H54 (cell line): ENCODE measurements around the gene CHURC1.

ENCODE experiments used
- DNase-seq: peaks from one replicate; pipeline ENCODE4 v3.0.0; 2011; ENCODE audit warnings: low spot score, mixed read lengths; ENCODE audit not compliant: insufficient read length
- FAIRE-seq: peaks from 3 replicates; lab custom pipeline; 2011; peaks lifted over from hg19 to GRCh38; lab: Jason Lieb, UNC
- POLR2A ChIP-seq: IDR thresholded peaks from 2 replicates; pipeline ENCODE4 v1.6.1; 2011; ENCODE audit warnings: low read depth, mild to moderate bottlenecking, low read length

Gene CHURC1

DNA sequence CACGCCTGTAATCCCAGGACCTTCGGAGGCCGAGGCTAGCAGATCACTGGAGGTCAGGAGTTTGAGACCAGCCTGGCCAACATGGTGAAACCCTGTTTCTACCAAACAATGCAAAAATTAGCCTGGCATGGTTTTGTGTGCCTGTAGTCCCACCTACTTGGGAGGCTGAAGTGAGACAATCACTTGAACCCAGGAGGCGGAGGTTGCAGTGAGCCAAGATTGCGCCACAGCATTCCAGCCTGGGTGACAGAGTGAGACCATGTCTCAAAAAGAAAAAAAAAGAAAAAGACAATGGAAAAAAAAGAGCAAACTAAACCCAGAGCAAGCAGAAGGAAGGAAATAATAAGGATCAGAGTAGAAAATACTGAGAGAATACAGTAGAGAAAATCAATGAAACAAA, 5.4 kb downstream of the CHURC1 start:
- TF ChIP-seq POLR2A, result no peak
- DNase-seq, result no peak
- no peak for FAIRE-seq

DNA sequence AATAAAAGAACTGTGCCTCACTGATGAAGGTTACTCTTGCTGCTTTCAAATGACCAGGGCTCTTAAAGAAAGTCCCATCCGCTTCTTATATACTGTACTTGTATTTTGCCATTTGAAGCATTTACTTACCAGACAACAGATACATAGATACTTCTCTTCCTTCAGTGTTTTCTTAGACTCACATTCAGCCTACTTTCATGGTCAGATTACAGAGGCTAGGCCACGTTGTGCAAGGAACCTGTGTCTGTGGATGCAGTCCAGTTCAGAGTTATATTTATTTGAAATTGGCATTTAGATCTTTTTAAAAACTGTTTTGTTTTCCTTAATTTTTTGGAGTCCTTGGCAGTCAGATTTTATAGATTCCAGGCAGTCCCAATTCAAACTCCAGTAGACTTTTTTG, 6.2 kb downstream of the CHURC1 start:
- DNase-seq, result no peak
- no peak for FAIRE-seq
- TF ChIP-seq POLR2A, result no peak

DNA sequence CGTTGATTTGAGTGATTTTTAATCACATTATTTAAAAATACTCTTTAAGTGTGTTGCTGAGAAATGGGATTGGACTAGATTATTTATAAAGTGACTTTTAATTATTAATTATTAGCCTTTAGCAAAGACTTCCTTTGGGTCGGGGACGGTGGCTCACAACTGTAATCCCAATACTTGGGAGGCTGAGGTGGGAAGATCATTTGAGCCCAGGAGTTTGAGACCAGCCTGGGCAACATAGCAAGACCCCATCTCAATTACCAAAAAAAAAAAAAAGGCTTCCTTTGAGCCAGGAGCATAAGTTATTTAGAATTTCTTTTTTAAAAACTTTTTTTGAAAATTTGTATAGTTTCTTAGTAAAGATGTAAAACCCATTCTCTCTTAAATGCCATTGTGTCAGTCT, 8.8 kb downstream of the CHURC1 start:
- no peak for FAIRE-seq
- no peak for TF ChIP-seq POLR2A
- DNase-seq, result no peak

DNA sequence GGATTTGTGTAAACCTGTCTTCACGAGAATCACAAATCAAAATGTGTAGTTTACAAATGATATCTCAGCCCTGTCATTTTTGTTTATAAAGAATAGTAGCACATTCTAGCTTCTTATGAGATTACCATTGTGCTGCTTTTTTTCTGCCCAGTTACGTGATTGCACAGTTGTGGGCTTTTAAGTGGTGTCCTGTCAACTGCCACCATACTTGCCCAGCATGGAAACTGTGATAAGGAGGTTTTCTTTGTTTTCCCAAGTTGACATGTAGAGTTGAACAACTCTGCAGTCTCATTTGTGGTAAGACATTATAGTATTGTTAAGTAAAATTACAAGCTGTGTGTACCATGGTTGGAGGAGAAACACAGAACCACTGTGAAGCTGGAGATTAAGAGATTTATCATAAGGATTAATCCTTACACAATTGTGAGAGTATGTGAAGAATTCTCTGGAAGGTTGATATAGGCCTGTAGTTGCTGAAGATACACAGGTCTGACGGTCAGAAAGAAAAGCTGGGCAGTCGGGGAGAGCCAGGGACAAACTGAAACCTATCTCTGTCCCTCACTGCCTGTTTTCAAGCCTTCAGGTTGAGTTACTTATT, 12.2 kb downstream of the CHURC1 start:
- FAIRE-seq, result no peak
- TF ChIP-seq POLR2A, result no peak
- no peak for DNase-seq

DNA sequence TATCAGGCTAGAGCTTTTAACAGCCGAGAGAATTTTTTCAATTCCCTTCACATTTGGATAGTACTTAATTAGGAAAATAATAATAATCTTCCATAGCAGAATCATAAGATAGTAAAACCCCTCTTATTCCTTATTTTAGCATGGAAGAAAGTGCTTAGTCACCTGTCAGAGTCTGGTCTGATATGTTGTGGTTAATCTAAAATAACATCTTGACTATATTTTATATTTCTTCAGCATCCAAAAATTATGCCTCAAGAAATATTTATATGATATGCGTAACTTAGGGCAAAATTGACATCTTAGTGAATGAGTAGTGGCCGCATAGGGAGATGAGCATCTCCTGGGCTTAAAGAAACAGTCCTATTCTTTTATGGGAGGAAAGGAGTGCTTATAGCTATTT, 12.8 kb downstream of the CHURC1 start:
- FAIRE-seq, result no peak
- TF ChIP-seq POLR2A, result no peak

DNA sequence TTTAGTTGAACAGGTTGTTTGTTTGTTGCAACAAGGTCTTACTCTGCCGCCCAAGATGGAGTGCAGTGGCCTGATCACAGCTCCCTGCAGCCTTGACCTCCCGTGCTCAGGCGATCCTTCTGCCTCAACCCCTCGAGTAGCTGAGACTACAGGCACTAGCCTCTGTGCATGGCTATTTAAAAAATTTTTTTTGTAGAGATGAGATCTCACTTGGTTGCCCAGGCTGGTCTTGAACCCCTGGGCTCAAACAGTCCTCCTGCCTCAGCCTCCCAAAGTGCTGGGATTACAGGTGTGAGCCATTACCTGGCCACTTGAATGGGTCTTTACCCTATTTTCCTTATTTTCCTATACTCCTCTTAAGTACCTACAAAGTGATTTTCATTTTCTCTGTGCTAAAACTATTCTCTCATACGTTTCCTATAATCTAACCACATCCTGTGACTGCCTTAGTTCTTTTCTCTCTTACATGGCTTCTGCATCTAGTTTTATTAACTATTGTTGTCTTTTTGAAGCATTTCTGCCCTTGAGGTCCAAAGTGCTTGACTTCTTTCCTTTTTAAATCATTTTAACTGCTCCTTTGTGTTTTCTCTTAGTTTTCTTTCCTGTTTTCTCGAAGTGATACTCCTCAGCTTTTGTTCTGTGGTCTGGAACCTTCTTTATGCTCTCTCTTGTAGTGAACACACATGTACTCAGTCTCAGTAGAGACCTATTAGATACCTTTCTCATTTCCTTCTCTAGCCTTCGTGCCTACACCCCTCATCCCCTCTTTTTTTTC, 14.2 kb downstream of the CHURC1 start:
- no peak for FAIRE-seq
- TF ChIP-seq POLR2A, result no peak
- no peak for DNase-seq

More for the DNA sequence above, 12.8 kb downstream of the CHURC1 start:
- no peak for DNase-seq

DNA sequence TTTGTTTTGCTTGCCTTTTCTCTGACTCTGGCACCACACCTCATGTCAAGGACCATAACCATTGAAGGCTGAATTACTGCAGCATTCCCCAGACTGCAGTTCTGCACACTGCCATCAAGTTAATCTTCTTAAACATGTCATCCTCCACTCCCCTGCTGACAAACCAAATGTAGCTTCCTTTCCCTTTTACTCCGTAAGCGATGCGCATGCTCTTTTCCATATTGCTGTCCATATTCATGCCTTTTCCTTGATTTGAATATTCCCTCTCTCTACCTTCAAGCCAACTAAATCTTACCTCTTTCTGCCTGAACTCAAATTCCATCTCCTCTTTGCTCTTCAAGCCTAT, 14.7 kb downstream of the CHURC1 start:
- no peak for FAIRE-seq
- TF ChIP-seq POLR2A, result no peak
- no peak for DNase-seq

DNA sequence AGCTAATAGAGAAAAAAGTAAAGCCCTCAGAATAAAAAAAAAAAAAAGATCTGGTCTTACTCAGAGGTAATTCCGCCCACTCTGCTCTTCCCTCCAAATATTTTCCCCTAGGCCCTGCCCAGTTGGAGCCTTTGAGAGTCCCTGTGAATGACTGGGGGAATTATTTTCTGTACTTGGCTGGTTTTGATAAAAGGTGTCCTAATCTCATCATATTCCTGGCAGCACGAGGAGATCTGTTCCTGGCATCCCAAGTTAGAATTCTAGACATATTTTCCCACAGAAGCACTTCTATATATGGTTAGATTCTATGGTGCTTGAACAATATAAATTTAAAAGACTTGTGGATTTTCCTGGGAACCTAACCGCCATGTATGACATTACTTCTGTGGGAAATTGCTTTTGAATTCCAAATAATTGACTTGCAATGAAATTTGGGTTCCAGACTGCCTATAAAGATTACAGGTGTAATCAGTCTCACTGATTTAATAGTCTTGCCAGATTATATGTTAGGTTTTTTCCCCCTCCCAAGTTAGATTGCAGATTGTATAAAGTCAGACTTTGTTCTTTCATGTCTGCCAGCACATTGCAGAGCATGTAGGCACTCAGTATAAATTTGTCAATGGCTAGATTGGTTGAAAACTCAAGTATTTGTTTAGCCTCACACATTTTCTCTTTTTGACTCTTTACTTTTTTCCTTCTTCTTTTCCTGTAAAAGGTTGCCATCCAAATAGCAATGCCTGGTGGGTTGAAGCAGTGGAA, 16.0 kb downstream of the CHURC1 start:
- FAIRE-seq, result no peak
- no peak for DNase-seq
- no peak for TF ChIP-seq POLR2A

DNA sequence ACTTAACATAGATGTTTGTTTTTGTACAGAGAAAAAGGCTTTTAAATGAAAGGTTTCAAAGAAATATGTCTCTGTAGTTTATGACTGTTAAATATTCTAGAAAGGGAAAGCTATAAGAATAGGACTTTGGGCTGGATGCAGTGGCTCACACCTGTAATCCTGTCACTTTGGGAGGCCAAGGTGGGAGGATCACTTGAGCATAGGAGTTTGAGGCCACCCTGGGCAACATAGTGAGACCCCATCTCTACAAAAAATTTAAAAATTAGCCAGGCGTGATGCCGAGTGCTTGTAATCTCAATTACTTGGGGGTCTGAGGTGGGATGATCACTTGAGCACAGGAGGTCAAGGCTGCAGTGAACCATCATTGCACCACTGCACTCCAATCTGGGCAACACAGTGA, 16.9 kb downstream of the CHURC1 start:
- FAIRE-seq (no peak), DNase-seq (no peak)
- TF ChIP-seq POLR2A, result no peak

DNA sequence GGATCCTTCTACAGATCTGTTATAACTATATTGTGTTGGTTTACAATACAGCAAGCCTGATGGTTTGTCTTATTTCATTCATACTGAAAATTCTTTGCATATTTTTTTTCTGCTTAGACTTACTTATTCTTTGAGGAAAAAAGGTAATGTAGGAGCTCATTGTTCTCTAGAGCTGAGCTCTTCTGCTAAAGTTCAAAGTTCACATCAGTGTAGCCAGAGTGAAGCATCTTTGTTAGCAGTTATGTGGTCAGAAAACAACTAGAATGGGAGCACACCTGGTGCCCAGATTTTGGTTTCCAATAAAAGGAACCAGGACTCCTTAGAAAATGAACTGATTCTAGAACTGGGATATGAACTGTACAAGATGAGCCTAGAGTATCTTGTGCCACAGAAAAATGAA, 18.0 kb downstream of the CHURC1 start:
- TF ChIP-seq POLR2A, result no peak
- FAIRE-seq (no peak), DNase-seq (no peak)

DNA sequence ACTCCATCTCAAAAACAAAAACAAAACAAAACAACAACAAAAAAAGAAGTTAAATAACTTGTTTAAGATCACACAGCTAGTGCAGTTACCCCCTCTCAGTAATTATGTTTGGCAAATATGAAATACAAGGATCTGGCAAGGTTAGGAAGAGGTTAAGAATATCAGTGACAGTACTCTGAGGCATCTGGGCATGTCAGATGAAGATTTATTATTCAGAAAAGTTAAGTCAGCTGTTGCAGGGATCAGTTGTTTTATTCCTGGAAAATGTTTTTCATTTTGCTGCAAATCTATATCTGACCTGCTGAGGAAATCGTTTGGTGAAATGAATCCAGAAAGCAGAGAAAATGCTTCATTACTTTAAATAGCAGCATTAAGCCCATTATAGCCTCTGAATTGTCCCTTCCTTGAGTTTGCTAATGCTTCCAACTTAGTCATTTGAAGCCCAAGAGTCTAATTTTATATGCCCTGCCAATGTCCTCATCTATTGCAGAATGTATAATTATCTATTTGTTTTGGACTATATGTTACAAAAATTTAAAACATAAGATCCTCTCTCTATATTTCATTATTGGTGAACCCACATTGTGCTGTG, 20.2 kb downstream of the CHURC1 start:
- DNase-seq, result no peak
- FAIRE-seq, result no peak
- no peak for TF ChIP-seq POLR2A

DNA sequence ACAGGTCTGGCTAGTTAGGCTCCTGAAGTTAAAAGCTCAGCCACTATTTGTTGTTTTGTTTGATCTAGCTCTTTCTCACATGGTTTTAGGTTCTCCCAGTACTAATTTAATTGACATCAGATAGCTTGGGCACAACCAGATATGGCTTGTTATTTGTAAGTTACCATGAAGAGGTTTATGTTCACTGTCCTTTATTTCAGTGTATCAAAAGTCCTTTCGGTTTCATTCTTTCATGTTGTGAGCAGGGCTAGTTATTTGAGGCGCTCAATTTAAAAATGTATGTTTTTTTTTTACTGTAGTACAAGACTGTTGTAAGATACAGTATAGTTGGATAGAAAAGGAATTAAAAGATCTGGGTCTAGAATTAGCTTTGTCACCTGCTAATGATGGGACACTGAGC, 21.3 kb downstream of the CHURC1 start:
- no peak for FAIRE-seq
- no peak for TF ChIP-seq POLR2A
- no peak for DNase-seq

DNA sequence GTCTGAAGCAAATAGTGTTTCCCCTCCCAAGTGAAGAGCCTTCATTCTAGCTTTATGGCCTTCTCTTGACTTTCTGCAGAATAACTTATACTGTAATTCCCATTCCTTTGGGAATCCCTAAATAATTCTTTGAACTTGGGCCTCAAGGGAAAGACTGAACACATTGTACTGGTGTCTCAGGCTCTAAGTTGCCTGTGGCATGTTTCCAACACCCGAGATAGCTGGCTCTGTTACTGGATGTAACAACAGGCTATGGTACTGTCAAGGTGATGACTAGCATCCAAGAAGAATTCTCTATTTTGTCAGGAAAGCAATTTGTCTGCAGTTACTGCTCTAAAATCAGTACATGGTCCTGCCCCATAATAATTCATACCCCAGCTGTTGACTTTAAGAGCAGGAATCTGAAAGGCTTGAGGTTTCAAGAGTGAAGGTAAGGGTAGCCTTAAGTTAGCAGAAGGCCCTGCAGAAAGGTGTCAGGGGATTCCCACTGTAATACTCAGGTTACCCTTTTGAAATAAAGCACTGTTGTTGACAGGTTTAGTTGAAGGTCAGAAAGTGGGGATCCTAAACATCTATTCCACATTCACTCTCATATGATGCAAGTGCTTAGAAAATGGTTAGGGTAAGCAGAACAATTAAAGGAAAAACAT, 23.0 kb downstream of the CHURC1 start:
- TF ChIP-seq POLR2A, result no peak
- DNase-seq (no peak), FAIRE-seq (no peak)

DNA sequence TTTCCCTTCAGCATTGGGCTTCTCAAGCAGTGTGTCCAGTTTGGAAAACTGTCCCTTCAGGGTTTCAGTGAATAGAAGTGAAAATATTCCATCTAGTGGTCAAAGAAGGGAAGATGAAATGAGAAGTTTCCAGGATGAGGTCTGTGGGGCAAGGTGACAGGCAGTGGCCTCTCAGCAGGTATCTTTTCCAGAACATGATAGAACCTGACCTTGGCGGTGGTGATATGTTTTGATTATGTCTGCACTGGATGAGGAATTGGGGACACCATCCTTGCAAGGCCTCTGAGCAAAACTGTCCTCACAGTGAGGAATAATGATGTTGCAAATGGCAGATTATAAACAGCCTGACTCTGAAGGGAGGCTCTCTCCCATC, 23.6 kb downstream of the CHURC1 start:
- no peak for DNase-seq
- FAIRE-seq, result peak; percentile 81
- TF ChIP-seq POLR2A, result no peak
